Esophagus (tissue), 2 donors: ENCODE data around the gene TNFRSF1A. TPM values are rescaled to one million over a fixed set of nuclear protein-coding genes. Genes with fewer than 3 reads are reported as not detected.
A peak's percentile ranks its signal among the peaks of the same experiment; 100 is the strongest.

Experiments used
- H3K27ac ChIP-seq, 2 donors: one replicate each; pipeline ENCODE4 v1.5.1; 2013; ENCODE audit warnings: low read depth in 2 of 2, mild to moderate bottlenecking in 2 of 2, inconsistent platforms in 1 of 2, low read length in 1 of 2, moderate library complexity in 1 of 2
- H3K27me3 ChIP-seq, 2 donors: one replicate each; pipeline ENCODE4 v1.6.1; 2013; ENCODE audit warnings: low read length in 2 of 2, control low read depth in 1 of 2, mild to moderate bottlenecking in 1 of 2; ENCODE audit not compliant: insufficient read depth in 2 of 2, control insufficient read depth in 1 of 2
- H3K36me3 ChIP-seq, 2 donors: one replicate each; pipeline ENCODE4 v1.6.1; 2013; ENCODE audit warnings: low read length in 1 of 2; ENCODE audit not compliant: control insufficient read depth in 2 of 2, insufficient read depth in 2 of 2
- H3K4me1 ChIP-seq, 2 donors: one replicate each; pipeline ENCODE4 v1.6.1; 2013; ENCODE audit warnings: low read length in 1 of 2; ENCODE audit not compliant: control insufficient read depth in 2 of 2, insufficient read depth in 2 of 2
- H3K4me3 ChIP-seq, 2 donors: one replicate each; pipeline ENCODE4 v1.5.1; 2013; ENCODE audit warnings: low read length in 2 of 2, mild to moderate bottlenecking in 2 of 2, low read depth in 1 of 2, moderate library complexity in 1 of 2
- H3K9me3 ChIP-seq, 2 donors: one replicate each; pipeline ENCODE4 v1.6.1; 2013; ENCODE audit warnings: mild to moderate bottlenecking in 2 of 2, low read depth in 1 of 2, low read length in 1 of 2, moderate library complexity in 1 of 2; ENCODE audit not compliant: control insufficient read depth in 2 of 2, insufficient read depth in 1 of 2
- WGBS, 2 donors: extraction: QIAGEN DNeasy Blood & Tissue Kit; methylation state at CpG; one replicate each; pipeline ENCODE4 v1.1.7; 2013; 5-methylcytosine and 5-hydroxymethylcytosine counted together
- polyA plus RNA-seq, 2 donors: library from polyadenylated mRNA; stranded (reverse); fragments of 200-250 nt; gene quantifications; one replicate each; pipeline ENCODE4 v1.2.3, GENCODE V29; 2013
- donor health status: healthy with polysubstance abuse.
- donor health status: Bipolar disorder and iron deficiency.

Gene TNFRSF1A
- polyA plus RNA-seq, 2 donors: 41.7 to 71.4 TPM

GRCh38 chr12:6311822-6312528 is 29.9 kb downstream of the TNFRSF1A start:
- Histone ChIP-seq H3K4me3 (peak overlapping the region; percentile 20 to 56), H3K27me3 (no peaks in the 10 kb centered on the region), H3K27ac (peak overlapping the region; percentile 96 to 97), H3K36me3 (peaks cover 0 to 11% of the 10 kb centered on the region in 2 donors), H3K9me3 (no peaks in the 10 kb centered on the region), H3K4me1 (peaks cover 0 to 28% of the 10 kb centered on the region in 2 donors)
- WGBS, 2 donors: 66 to 81% methylated on average over 8 of the region's 8 CpGs

GRCh38 chr12:6310771-6311610 is 30.9 kb downstream of the TNFRSF1A start:
- Histone ChIP-seq H3K9me3 (no peaks in the 10 kb centered on the region), H3K4me3 (peak overlapping the region; percentile 56 to 62), H3K27ac (peak overlapping the region; percentile 96 to 97), H3K4me1 (peaks cover 0 to 32% of the 10 kb centered on the region in 2 donors), H3K36me3 (peaks cover 0 to 8% of the 10 kb centered on the region in 2 donors), H3K27me3 (no peaks in the 10 kb centered on the region)
- 18 to 19% methylated on average over 37 to 43 of the region's 43 CpGs for WGBS, 2 donors

- Histone ChIP-seq H3K27ac (no peak overlapping the region), H3K27me3 (no peaks in the 10 kb centered on the region), H3K4me3 (no peak overlapping the region), H3K36me3 (no peaks in the 10 kb centered on the region), H3K4me1 (peaks cover 0 to 21% of the 10 kb centered on the region in 2 donors), H3K9me3 (no peaks in the 10 kb centered on the region)
- WGBS, 2 donors: 52 to 58% methylated on average over 5 of the region's 5 CpGs
Measured at GRCh38 chr12:6307529-6307928, 34.3 kb downstream of the TNFRSF1A start.

GRCh38 chr12:6306599-6307220 is 35.2 kb downstream of the TNFRSF1A start:
- Histone ChIP-seq H3K9me3 (no peaks in the 10 kb centered on the region), H3K4me1 (peaks cover 0 to 15% of the 10 kb centered on the region in 2 donors), H3K4me3 (no peak overlapping the region), H3K36me3 (no peaks in the 10 kb centered on the region), H3K27ac (no peak overlapping the region), H3K27me3 (no peaks in the 10 kb centered on the region)
- 88 to 91% methylated on average over 11 of the region's 11 CpGs for WGBS, 2 donors

GRCh38 chr12:6306151-6306550 is 35.7 kb downstream of the TNFRSF1A start:
- Histone ChIP-seq H3K36me3 (no peaks in the 10 kb centered on the region), H3K27ac (peak overlapping the region in 1 of 2 donors; percentile 13), H3K4me3 (no peak overlapping the region), H3K9me3 (no peaks in the 10 kb centered on the region), H3K27me3 (no peaks in the 10 kb centered on the region), H3K4me1 (peaks cover 0 to 15% of the 10 kb centered on the region in 2 donors)
- 74 to 81% methylated on average over 6 of the region's 6 CpGs for WGBS, 2 donors

GRCh38 chr12:6303071-6303470 is 38.8 kb downstream of the TNFRSF1A start:
- no peak overlapping the region for H3K4me3 ChIP-seq
- H3K27ac ChIP-seq: no peak overlapping the region
- WGBS, 2 donors: 84 to 90% methylated on average over 5 of the region's 5 CpGs

GRCh38 chr12:6302621-6303020 is 39.3 kb downstream of the TNFRSF1A start:
- WGBS, 2 donors: 85 to 86% methylated on average over 3 of the region's 3 CpGs
- Histone ChIP-seq H3K4me3 (no peak overlapping the region), H3K27ac (no peak overlapping the region)

More at GRCh38 chr12:6303071-6303470, 38.8 kb downstream of the TNFRSF1A start:
- Histone ChIP-seq H3K27me3 (no peaks in the 10 kb centered on the region), H3K9me3 (no peaks in the 10 kb centered on the region), H3K4me1 (peaks cover 0 to 9% of the 10 kb centered on the region in 2 donors), H3K36me3 (no peaks in the 10 kb centered on the region)

GRCh38 chr12:6301721-6302120 is 40.2 kb downstream of the TNFRSF1A start:
- 89 to 91% methylated on average over 7 of the region's 7 CpGs for WGBS, 2 donors
- Histone ChIP-seq H3K27me3 (no peaks in the 10 kb centered on the region), H3K4me1 (peaks cover 0 to 2% of the 10 kb centered on the region in 2 donors), H3K36me3 (no peaks in the 10 kb centered on the region), H3K4me3 (no peak overlapping the region), H3K9me3 (no peaks in the 10 kb centered on the region), H3K27ac (no peak overlapping the region)

More at GRCh38 chr12:6302621-6303020, 39.3 kb downstream of the TNFRSF1A start:
- Histone ChIP-seq H3K4me1 (peaks cover 0 to 9% of the 10 kb centered on the region in 2 donors), H3K36me3 (no peaks in the 10 kb centered on the region), H3K9me3 (no peaks in the 10 kb centered on the region), H3K27me3 (no peaks in the 10 kb centered on the region)

- WGBS, 2 donors: 80 to 90% methylated on average over 9 of the region's 10 CpGs
- no peak overlapping the region for H3K27ac ChIP-seq
- H3K4me3 ChIP-seq: no peak overlapping the region
- H3K27me3 ChIP-seq: no peaks in the 10 kb centered on the region
- peaks cover 0 to 9% of the 10 kb centered on the region in 2 donors for H3K4me1 ChIP-seq
- no peaks in the 10 kb centered on the region for H3K36me3 ChIP-seq
- H3K9me3 ChIP-seq: no peaks in the 10 kb centered on the region
Measured at GRCh38 chr12:6297170-6297569, 44.7 kb downstream of the TNFRSF1A start.
